HepG2 (cell line): ENCODE data around the gene AUP1. TPM values are rescaled to one million over a fixed set of nuclear protein-coding genes. Genes with fewer than 3 reads are reported as not detected.

Source experiments
- CENPT ChIP-seq: sonication (generic); formaldehyde crosslinking; IDR thresholded peaks from 2 replicates; pipeline ENCODE4 v1.8.0; 2022; ENCODE audit warnings: low read depth, mild to moderate bottlenecking, moderate library complexity, missing genetic modification reagents
- FOSL2 ChIP-seq: sonication (generic); formaldehyde crosslinking; IDR thresholded peaks from 2 replicates; pipeline ENCODE4 v1.4.0; 2020; ENCODE audit warnings: missing genetic modification reagents
- GLMP ChIP-seq: sonication (generic); formaldehyde crosslinking; IDR thresholded peaks from 2 replicates; pipeline ENCODE4 v1.9.0; 2021; ENCODE audit warnings: missing genetic modification reagents, mild to moderate bottlenecking, borderline replicate concordance
- MAFG ChIP-seq: sonication (generic); formaldehyde crosslinking; IDR thresholded peaks from 2 replicates; pipeline ENCODE4 v1.5.1; 2020; ENCODE audit warnings: mild to moderate bottlenecking, missing genetic modification reagents
- MTA1 ChIP-seq: sonication (generic); formaldehyde crosslinking; IDR thresholded peaks from 2 replicates; pipeline ENCODE4 v1.4.0; 2020; ENCODE audit warnings: missing genetic modification reagents, mild to moderate bottlenecking, borderline replicate concordance
- POGZ ChIP-seq: sonication (generic); formaldehyde crosslinking; IDR thresholded peaks from 2 replicates; pipeline ENCODE4 v1.4.0; 2020; ENCODE audit warnings: mild to moderate bottlenecking, missing genetic modification reagents
- RBFOX2 ChIP-seq: fragments of 200-400 bp; formaldehyde crosslinking; IDR thresholded peaks from 2 replicates; pipeline ENCODE4 v1.6.1; 2017; ENCODE audit warnings: low read depth, mild to moderate bottlenecking, low read length
- RFX5 ChIP-seq: IDR thresholded peaks from 2 replicates; pipeline ENCODE4 v1.6.1; 2011; ENCODE audit warnings: low read depth, low read length, improper control_type of control experiment
- SALL1 ChIP-seq: sonication (generic); formaldehyde crosslinking; IDR thresholded peaks from 2 replicates; pipeline ENCODE4 v1.8.0; 2022; ENCODE audit warnings: mild to moderate bottlenecking, missing genetic modification reagents
- SIX1 ChIP-seq: sonication (generic); formaldehyde crosslinking; IDR thresholded peaks from 2 replicates; pipeline ENCODE4 v1.4.0; 2020; ENCODE audit warnings: missing genetic modification reagents, borderline replicate concordance
- TARDBP ChIP-seq: sonication (generic); formaldehyde crosslinking; IDR thresholded peaks from 2 replicates; pipeline ENCODE4 v1.8.0; 2022; ENCODE audit warnings: mild to moderate bottlenecking, missing genetic modification reagents
- YY1 ChIP-seq: IDR thresholded peaks from 2 replicates; pipeline ENCODE4 v1.6.1; 2011; ENCODE audit warnings: low read length, low read depth, moderate library complexity, mild to moderate bottlenecking; ENCODE audit not compliant: insufficient read depth, insufficient replicate concordance
- ZNF263 ChIP-seq: sonication (generic); formaldehyde crosslinking; IDR thresholded peaks from 2 replicates; pipeline ENCODE4 v1.4.0; 2020; ENCODE audit warnings: missing genetic modification reagents
- ZNF563 ChIP-seq: sonication (generic); formaldehyde crosslinking; IDR thresholded peaks from 2 replicates; pipeline ENCODE4 v1.8.0; 2022; ENCODE audit warnings: mild to moderate bottlenecking, moderate library complexity, missing genetic modification reagents
- polyA plus RNA-seq, 8 experiments: library from polyadenylated mRNA; depleted of rRNA in 3 of 8; stranded (reverse) in 7 of 8; unstranded in 1 of 8; fragments of >200 nt; fragmentation: Illumina TruSeq in 4 of 8; extraction: Trizol in 4 of 8; gene quantifications; 2 replicates each; pipeline versions ENCODE4 v1.2.1 to v1.2.3, GENCODE V29; 2011 to 2016; ENCODE audit warnings: low read depth in 4 of 8, missing spikeins in 1 of 8, mixed read lengths in 1 of 8; ENCODE audit not compliant: insufficient read depth in 1 of 8
- total RNA-seq, 5 experiments: library from RNA; depleted of rRNA; stranded (reverse); fragments of >200 nt; fragmentation: Illumina TruSeq; extraction: Trizol; gene quantifications; 2 replicates each; pipeline ENCODE4 v1.2.3, GENCODE V29; 2016; ENCODE audit warnings: low read depth in 1 of 5
- TF ChIP-seq, protein P1 (sequence below): sonication (generic); formaldehyde crosslinking; IDR thresholded peaks from 2 replicates; pipeline ENCODE4 v1.8.0; 2022; ENCODE audit warnings: low read depth, missing genetic modification reagents
- TF ChIP-seq, protein P2 (sequence below), 2 experiments: sonication (generic) in 1 of 2; formaldehyde crosslinking in 1 of 2; IDR thresholded peaks; 2 replicates each; pipeline versions ENCODE4 v1.4.0 to v1.6.1; 2016 to 2020; ENCODE audit warnings: borderline replicate concordance in 1 of 2, low read depth in 1 of 2, mild to moderate bottlenecking in 1 of 2, missing genetic modification reagents in 1 of 2

Gene AUP1
- total and polyA plus RNA-seq, 2 of the 13 experiments (the other 11 are each of a cell fraction or from before 2014, with no cell fraction given): 174 to 267 TPM

- TF ChIP-seq YY1 (peak; percentile 48), TARDBP (peak; percentile 57; the same call in 1 of the 2 replicates), MAFG (CRISPR knock-in tag) (peak; percentile 94), GLMP (CRISPR knock-in tag) (no peak), ZNF563 (CRISPR knock-in tag) (0 out of 2 replicates have a peak, but pooled peaks have one; percentile 35), FOSL2 (no peak), SIX1 (no peak), RBFOX2 (0 out of 2 replicates have a peak, but pooled peaks have one; percentile 36), MTA1 (CRISPR knock-in tag) (peak; percentile 21; the same call in 1 of the 2 replicates), RFX5 (peak; percentile 51; the same call in 1 of the 2 replicates), ZNF263 (CRISPR knock-in tag) (peak; percentile 67), SALL1 (CRISPR knock-in tag) (0 out of 2 replicates have a peak, but pooled peaks have one; percentile 19), POGZ (CRISPR knock-in tag) (0 out of 2 replicates have a peak, but pooled peaks have one; percentile 40), CENPT (no peak)
- TF ChIP-seq, protein P1, sequence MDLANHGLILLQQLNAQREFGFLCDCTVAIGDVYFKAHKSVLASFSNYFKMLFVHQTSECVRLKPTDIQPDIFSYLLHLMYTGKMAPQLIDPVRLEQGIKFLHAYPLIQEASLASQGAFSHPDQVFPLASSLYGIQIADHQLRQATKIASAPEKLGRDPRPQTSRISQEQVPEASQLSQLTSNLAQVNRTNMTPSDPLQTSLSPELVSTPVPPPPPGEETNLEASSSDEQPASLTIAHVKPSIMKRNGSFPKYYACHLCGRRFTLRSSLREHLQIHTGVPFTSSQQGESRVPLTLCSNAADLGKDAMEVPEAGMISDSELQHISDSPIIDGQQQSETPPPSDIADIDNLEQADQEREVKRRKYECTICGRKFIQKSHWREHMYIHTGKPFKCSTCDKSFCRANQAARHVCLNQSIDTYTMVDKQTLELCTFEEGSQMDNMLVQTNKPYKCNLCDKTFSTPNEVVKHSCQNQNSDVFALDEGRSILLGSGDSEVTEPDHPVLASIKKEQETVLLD: peak; percentile 69
- TF ChIP-seq, protein P2, sequence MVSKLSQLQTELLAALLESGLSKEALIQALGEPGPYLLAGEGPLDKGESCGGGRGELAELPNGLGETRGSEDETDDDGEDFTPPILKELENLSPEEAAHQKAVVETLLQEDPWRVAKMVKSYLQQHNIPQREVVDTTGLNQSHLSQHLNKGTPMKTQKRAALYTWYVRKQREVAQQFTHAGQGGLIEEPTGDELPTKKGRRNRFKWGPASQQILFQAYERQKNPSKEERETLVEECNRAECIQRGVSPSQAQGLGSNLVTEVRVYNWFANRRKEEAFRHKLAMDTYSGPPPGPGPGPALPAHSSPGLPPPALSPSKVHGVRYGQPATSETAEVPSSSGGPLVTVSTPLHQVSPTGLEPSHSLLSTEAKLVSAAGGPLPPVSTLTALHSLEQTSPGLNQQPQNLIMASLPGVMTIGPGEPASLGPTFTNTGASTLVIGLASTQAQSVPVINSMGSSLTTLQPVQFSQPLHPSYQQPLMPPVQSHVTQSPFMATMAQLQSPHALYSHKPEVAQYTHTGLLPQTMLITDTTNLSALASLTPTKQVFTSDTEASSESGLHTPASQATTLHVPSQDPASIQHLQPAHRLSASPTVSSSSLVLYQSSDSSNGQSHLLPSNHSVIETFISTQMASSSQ (IDR thresholded peaks at IDR 0.05; ENCODE audit: low read depth): no peak
- TF ChIP-seq, protein P2 (CRISPR knock-in tag; IDR thresholded peaks at IDR 0.05; ENCODE audit: borderline replicate concordance): peak; percentile 23; the same call in 1 of the 2 replicates
Observed at GRCh38 chr2:74553892-74554819, 24.6 kb upstream of the AUP1 start, which contains the start of the genes DOK1 and LOXL3 (continued).
